Activated T-cell treated with anti-CD3 and anti-CD28 coated beads, Interleukin-2, amount 50 U/mL, for 4 hours (primary cell): ENCODE results near the gene SLC6A6. TPM values are rescaled to one million over a fixed set of nuclear protein-coding genes. Genes with fewer than 3 reads are reported as not detected.

Experiments
- ATAC-seq, 2 donors: fragments of 200-7000 bp; cut with Tn5 transposase; one replicate each; pipeline ENCODE4 v1.10.0; 2021
- DNase-seq: peaks from one replicate; pipeline ENCODE4 v3.0.0-alpha.2; 2020
- H3K27me3 Mint-ChIP-seq: one replicate; pipeline ENCODE4 v1.8.0; 2021; ENCODE audit warnings: low read depth, mixed read lengths
- H3K36me3 Mint-ChIP-seq: one replicate; pipeline ENCODE4 v1.8.0; 2022; ENCODE audit warnings: mixed read lengths; ENCODE audit not compliant: insufficient read depth
- H3K4me1 Mint-ChIP-seq: one replicate; pipeline ENCODE4 v1.8.0; 2021; ENCODE audit warnings: low read depth, mixed read lengths
- H3K4me3 Mint-ChIP-seq: one replicate; pipeline ENCODE4 v1.8.0; 2021; ENCODE audit warnings: mild to moderate bottlenecking, moderate library complexity, mixed read lengths
- H3K9me3 Mint-ChIP-seq: one replicate; pipeline ENCODE4 v1.8.0; 2021; ENCODE audit warnings: mixed read lengths
- total RNA-seq, 3 donors: library from RNA; stranded (reverse); gene quantifications; one replicate each; pipeline ENCODE4 v1.2.1, GENCODE V29; 2021

SLC6A6 gene
- total RNA-seq, 3 donors from 2014 or later = 47.6 to 54.2 (median 51.2) TPM

DNA sequence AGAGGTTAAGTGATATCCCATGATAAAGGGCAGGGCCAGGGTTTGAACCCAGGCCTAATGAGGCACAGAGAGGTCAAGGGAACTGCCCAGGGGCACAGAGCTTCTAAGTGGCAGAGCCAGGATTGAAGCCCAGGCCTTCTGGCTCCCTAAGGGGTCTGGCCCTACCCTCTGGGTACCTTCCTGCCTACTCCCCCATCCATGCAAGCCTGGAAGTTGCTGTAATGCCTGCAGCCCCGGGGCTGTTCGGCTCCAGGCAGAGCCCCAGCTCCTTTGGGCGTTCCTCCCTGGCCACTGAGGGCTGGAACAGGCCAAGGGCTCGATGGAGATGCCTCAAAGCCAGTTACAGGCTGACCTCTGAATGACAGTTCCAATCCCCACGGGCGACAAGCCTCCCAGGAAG, 133.2 kb downstream of the SLC6A6 start:
- Mint-ChIP-seq H3K27me3 (peaks cover 12% of the 10 kb centered on the region), H3K36me3 (no peaks in the 10 kb centered on the region), H3K4me1 (no peaks in the 10 kb centered on the region), H3K4me3 (no peak overlapping the region), H3K9me3 (no peaks in the 10 kb centered on the region)
- DNase-seq (no peak), ATAC-seq (no peak)

DNA sequence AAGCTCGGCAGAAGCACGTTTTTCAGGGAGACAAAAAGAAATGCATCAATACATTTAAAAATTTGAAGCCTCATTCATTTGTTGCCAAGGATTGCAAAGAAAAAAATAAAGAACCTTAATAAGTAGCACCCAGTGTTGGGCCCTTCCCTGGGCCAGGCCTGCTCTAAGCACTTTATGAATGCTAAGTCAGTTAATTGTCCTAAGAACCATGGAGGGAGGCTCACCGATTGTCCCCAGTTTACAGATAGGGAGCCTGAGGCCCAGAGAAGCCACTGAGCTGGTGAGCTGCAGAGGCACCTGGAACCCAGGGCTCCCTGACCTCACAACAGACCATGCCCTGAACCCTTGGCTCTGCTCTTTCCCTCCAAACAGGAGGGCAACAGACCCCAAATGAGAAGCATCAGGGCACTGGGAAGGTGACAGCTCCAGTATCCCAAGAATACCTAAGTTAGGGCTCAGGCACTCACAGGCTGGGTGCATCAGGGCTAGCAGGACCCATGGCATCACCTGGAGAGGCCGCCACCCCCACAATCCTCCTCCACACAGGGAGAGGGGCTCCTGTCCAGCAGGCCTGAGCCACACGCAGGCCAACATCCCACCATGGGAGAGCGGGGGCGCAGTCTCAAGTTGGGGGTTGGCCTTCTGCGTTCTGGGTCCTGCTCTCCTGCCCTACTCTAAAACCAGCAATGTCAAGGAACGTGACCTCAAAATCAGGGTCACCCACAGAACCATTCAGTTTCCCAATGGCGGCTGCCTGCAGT, 133.8 kb downstream of the SLC6A6 start:
- peaks cover 8% of the 10 kb centered on the region for H3K27me3 Mint-ChIP-seq
- no peak for DNase-seq

DNA sequence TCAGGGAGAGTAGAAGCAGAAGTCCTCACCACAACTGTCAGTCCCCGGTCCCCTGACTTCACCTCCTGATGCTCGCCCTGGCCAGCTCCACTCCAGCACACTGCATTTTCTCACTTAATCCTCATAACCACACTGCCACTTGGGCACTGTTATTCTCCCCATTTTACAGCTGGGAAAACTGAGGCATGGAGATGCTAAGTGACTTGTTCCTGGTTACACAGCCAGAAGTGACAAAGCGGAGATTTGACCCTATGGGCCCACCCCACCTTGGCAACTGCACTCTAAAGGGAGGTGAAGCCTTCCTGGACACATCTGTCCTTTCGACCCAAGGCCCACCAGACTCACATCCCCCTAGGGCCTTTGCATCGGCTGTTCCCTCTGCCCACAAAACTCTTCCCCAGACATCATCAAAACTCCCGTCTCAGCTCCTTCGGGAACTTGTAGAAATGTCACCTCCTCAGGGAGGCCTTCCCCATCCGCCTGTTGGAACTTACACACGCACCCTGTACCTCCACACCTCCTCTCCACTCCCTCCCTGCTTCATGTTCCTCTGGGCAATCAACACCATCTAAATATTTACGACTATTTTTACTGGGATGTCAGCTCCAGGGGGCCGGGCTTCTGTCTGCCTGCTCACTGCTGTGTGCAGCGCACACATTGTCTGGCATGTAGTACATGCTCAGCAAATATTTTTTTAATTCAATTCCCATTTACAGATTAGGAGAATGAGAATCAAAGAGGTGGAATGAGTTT, 134.6 kb downstream of the SLC6A6 start:
- DNase-seq (no peak), ATAC-seq (no peak)
- no peak overlapping the region for H3K4me3 Mint-ChIP-seq

More for the DNA sequence above, 133.8 kb downstream of the SLC6A6 start:
- Mint-ChIP-seq H3K36me3 (no peaks in the 10 kb centered on the region), H3K9me3 (no peaks in the 10 kb centered on the region), H3K4me3 (no peak overlapping the region), H3K4me1 (no peaks in the 10 kb centered on the region)
- no peak for ATAC-seq

DNA sequence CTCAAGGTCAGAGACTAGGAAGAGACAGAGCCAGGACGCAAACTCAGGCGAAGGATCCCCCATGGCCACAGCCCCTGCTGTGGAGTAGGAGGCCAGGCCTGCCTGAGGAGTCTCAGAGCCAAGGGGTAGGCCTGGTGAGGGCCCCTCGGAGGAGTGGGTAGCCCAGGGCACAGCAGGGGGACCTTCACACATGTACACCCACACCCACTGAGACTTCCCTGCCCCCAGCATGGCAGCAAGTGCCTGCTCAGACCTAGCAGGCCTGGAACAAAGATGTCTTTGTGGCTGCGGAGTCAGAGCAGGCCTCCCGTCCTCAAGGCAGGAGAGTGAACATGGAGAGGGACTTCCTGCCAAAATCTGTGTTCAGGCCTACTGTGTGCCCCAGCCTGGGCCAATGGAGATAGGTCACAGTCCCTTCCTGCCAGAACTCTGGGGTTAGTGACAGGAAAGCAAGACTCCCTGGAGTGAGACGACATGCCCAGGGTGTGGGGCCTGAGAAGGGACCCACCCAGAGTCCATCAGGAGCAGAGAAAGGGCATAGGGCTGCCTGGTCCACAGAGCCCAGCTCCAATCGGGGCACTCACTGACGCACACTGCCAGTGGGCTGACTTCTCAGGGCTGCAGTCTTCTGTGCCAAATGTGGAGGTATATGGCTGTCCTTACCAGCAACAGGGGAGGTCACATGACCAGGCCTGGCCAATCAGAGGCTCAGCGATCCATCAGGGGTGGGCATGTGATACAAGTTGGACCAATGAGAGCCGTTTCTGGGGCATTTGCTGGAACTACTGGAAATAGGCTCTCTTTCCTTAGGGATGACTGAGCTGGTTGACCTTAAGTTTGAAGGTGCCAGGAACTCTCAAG, 135.4 kb downstream of the SLC6A6 start:
- H3K27me3 Mint-ChIP-seq = peaks cover 3% of the 10 kb centered on the region
- H3K4me1 Mint-ChIP-seq = no peaks in the 10 kb centered on the region
- no peaks in the 10 kb centered on the region for H3K9me3 Mint-ChIP-seq
- H3K36me3 Mint-ChIP-seq = no peaks in the 10 kb centered on the region
- DNase-seq (no peak), ATAC-seq (no peak)
- H3K4me3 Mint-ChIP-seq = no peak overlapping the region

More for the DNA sequence above, 134.6 kb downstream of the SLC6A6 start:
- no peaks in the 10 kb centered on the region for H3K9me3 Mint-ChIP-seq
- peaks cover 5% of the 10 kb centered on the region for H3K27me3 Mint-ChIP-seq
- H3K4me1 Mint-ChIP-seq = no peaks in the 10 kb centered on the region
- H3K36me3 Mint-ChIP-seq = no peaks in the 10 kb centered on the region

GRCh38 chr3:14538451-14539088, 136.2 kb downstream of the SLC6A6 start:
- ATAC-seq = no peak
- H3K4me3 Mint-ChIP-seq = no peak overlapping the region
- H3K9me3 Mint-ChIP-seq = no peaks in the 10 kb centered on the region
- H3K27me3 Mint-ChIP-seq = peaks cover 3% of the 10 kb centered on the region
- no peaks in the 10 kb centered on the region for H3K36me3 Mint-ChIP-seq
- H3K4me1 Mint-ChIP-seq = no peaks in the 10 kb centered on the region
- DNase-seq = no peak

Other genes with a start within 250 kb of the SLC6A6 start
- gene XPC, start 224.0 kb upstream of the SLC6A6 start, total RNA-seq = 10 to 100 TPM; 20.6 to 25.9 (median 23.5) TPM
- 10 to 100 TPM; 19.8 to 21.9 (median 20.9) TPM for gene LSM3, start 223.8 kb upstream of the SLC6A6 start, total RNA-seq
- not detected for gene GRIP2, start 137.7 kb downstream of the SLC6A6 start, total RNA-seq
- 10 to 100 TPM; 13.7 to 18.2 (median 15.4) TPM for gene CCDC174, start 249.2 kb downstream of the SLC6A6 start, total RNA-seq